GM11168 (cell line): ENCODE data around the gene AUTS2.

Source experiments
- in situ Hi-C: fragments of 300-500 bp; cut with MboI; formaldehyde crosslinking; loops from one replicate; pipeline ENCODE4 v1.12.0; 2022; ENCODE audit warnings: low sequenced_read_pairs; ENCODE audit not compliant: unreplicated experiment

AUTS2 gene

DNA sequence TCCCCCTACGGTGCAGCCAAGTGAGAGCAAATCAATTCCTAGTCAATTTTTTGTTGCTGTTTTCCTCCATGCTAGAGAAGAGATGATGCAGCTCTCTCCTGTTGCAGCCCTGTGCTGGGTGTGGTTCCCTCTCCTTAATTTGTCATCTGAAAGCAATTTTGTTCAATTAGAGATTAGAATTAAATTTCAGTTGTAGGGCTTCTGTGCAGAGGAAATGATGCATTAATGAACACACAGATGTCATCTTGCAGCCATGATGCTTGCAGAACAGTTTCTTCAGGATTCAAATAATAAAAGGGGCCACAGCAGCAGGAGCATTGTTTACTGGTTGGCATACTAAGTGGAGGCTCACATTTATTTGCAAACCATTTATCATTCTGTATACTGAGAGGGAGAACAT lies 266.0 kb downstream of the AUTS2 start:
- in situ Hi-C loops, result no loop called here

- in situ Hi-C loops, result no loop called here
Observed at GRCh38 chr7:69864822-69865221, 266.5 kb downstream of the AUTS2 start.

DNA sequence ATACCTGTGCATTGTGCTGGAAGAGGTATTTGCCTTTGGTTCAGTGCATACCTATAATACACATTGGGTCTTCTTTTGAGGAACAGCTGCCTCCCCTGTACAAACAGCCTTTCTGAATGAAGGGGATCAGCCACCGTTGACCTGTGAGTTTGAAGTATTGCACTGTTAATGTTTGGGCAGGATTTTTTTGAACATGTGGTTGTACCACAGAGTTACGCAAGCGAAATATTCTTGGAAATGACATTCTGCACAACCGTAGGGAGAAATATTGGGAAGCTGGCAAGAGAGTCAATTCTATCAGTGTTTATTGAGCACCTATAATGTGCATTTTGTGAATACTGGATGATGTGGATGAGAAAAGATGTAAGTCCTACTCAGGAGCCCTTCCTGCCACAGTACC lies 270.6 kb downstream of the AUTS2 start:
- in situ Hi-C loops, result no loop called here

DNA sequence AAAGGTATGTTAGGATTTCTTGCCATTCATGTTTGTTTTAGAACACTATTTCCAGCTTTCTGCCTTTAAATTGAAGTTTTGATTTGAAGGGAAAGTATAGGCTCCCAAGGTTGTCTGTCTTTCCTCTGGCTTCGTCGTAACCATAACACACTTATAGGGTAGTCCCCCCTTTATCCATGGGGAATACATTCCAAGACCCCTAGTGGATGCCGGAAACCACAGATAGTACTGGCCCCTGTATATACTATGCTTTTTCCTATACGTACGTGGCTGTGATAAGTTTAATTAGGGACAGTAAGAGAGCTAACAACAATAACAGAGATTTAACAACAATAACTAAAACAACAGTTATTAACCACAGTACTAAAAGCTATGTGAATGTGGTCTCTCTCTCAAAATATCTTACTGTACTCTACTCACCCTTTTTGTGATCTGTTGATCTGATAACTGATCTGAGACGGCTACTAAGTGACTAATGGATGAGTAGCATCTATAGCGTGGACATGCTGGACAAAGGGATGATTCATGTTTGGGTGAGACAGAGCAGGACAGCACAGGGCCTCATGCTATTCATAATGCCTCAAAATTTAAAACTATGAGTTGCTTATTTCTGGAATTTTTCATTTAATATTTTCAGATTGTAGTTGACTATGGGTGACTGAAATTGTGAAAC lies 273.1 kb downstream of the AUTS2 start:
- in situ Hi-C loops, result no loop called here

DNA sequence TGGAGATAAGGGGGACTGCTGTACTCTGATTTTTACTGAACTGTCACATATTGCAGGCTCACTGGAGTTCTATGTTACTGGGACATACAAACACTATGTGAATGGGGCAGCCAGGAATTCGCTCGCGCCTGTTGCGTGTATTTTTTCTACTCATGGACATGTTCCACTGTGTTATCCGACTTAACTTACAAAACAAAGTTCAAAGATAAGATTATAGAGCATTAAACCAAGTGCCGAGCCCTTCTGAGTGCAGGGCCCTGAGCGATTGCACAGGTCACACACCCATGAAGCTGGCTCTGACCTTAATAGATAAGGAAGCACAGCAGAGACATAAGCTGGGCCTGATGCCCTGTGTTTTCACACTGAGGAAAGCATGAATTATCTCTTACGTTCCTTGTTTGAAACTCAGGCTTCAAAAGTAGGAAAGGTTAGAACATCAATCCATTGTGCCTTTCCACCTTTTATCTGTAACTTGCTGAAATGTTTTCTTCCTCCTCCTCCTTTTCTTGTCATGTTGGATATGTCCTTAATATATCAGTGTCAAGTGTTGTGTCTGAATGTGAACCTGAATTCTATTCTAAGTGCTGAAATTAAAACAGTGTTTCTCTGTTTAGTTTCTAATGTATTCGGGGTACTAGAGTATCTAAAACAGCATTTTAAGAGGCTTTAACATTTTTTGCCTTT lies 273.8 kb downstream of the AUTS2 start:
- in situ Hi-C loops, result no loop called here

DNA sequence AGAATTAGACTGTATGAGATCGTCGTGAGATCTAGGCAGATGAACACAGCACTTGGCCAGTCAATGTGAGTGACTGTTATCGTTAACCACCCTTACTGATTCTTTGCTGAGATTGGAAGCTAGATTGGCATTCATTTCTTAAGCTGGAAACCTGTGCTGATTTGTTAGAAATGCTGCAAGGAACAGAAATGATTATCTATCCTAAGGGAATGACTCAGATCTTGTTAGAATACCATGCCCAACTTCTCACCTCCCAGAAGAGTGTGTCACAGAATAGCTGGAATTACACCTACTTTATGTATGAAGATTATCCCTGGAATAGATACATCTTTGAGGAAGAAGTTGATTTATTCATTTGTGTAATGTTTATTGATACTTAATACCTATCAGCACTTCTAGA lies 275.2 kb downstream of the AUTS2 start:
- in situ Hi-C loops, result no loop called here

DNA sequence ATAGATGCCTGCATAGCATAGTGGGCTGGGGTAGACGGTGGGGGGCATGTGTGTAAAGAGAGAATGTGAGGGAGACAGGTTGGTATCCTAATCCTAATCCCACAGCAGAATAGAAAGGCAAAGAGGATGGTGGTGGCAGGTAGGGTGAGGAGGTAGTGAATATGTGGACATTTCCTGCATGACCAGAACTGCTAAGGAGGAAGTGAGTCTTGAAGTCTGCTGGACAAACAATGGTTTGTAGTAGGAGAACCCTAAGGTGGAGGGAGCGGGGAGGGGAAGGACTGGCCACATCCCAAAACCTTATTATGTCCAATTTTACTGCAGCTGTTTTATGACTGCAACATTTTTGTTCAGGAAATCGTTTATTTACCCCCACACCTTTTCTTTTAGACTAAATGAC lies 279.7 kb downstream of the AUTS2 start:
- in situ Hi-C loops, result no loop called here

DNA sequence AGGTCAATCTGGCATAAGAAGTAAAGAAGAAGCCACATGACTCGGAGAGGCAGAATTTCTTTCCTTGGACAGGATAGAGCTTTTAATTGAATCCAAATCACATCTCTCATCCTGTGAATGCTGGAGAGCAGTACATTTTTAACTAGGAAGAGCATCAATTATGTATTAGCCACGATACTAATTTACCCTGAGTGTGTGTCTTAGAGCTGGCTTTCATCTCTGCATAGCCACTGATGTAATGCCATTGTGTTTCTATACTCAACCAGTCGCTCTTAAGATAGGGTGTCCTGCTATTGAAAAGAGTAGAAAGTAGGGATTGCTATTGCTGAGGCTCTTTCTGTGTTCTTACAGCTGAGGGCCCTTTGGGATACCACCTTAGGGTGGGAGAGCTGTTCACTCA lies 280.3 kb downstream of the AUTS2 start:
- in situ Hi-C loops, result no loop called here

GRCh38 chr7:69879989-69880388 lies 281.7 kb downstream of the AUTS2 start:
- in situ Hi-C loops, result no loop called here

DNA sequence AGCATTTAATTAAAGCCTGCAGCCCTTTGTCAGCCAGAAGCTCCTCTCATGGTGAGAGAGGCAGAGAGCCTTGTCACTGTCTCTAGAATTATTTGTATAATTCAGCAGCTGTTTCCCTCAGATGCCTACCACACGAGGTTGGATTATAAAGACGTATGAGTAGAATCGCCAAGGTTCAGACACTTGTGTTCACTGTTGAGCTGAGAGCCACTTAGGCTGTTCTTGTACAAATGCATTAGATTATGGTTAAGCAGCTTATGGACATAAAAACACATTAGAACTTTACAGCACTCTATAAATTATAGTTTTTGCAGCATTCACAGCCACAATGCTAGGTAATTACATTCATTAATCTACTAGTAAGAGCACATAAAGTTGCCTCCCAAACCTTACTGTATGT lies 282.6 kb downstream of the AUTS2 start:
- in situ Hi-C loops, result no loop called here

DNA sequence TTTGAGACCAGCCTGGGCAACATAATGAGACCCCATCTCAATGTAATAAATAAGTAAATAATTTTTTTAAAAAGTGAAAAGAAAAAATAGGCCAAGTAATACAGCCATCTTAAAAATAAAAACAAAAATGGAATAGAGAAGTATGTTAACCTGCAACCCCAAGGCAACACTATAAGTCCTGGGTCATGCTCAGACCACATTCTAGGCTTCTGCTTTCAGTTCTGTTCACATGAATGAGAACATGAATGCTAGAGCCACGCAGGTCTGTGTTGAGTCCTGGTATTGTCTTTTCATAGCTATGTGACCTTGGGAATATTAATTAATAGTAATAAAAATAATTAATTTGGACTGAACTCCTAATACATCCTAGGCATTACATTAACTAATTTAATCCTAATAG lies 284.0 kb downstream of the AUTS2 start:
- in situ Hi-C loops, result no loop called here

GRCh38 chr7:69883399-69883891 lies 285.2 kb downstream of the AUTS2 start:
- in situ Hi-C loops, result no loop called here

GRCh38 chr7:69885431-69885830 lies 287.2 kb downstream of the AUTS2 start:
- in situ Hi-C loops, result no loop called here

DNA sequence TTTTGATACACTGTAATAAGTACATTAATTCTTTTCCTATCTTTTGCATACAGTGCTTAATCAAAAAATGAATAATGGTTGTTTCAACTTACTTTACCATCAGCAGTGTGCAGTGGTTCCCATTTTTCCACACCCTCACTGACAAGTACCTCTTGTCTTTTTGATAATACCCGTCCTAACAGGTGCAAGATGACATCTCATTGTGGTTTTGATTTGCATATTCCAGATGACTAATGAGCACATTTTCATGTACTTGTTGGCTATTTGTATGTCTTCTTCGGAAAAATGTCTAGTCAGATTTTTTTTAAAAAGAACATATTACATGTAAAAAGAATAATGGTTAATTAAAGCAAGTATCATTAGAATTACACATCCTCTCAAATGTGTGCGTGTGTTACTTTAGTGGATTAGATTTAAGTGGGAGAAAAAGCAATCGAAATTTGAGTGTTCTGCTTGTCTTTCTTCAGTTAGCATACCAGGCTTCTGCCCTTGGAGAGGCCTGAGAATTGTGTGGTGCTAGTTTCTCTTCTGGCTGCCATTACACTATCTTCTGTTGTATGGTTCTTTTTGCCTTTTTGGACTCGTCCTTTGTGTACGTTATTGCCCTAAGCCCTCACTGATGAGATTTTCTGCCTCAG lies 291.2 kb downstream of the AUTS2 start:
- in situ Hi-C loops, result no loop called here

DNA sequence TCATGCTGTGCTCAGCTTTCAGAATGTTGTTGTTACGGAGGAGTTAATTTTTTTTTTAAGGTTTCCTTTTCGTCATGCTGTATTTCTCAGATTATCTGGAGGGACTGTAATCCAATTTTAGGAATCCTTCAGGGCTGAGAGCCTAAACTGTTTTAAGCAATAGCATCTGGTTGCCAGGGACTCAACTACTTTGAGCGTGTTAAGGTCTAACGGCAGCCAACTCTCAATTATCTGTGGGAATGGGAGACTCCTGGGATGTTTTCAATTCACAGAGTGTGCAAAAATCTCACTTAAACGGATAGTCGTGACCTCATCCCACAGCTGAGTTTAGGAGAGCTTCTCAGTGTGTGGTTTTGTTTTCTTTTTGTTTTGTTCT lies 291.7 kb downstream of the AUTS2 start:
- in situ Hi-C loops, result no loop called here

DNA sequence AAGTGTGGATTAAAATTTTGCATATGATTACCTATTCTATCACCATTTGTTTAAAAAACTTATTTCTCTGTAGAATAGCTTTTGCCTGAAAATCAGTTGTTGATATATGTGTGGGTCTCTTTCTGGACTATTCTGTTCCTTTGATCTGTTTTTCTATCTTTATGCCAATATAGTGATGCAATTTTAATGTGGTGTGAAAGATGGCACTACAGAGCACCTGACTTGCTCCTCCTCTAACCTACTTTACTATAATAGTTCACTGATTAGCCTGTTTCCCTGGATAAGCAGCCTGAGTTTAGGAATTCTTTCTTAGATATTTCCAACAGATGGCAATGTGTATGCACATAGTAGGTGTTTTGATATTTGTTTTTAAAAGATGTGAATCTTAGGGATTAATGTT lies 294.5 kb downstream of the AUTS2 start:
- in situ Hi-C loops, result no loop called here

DNA sequence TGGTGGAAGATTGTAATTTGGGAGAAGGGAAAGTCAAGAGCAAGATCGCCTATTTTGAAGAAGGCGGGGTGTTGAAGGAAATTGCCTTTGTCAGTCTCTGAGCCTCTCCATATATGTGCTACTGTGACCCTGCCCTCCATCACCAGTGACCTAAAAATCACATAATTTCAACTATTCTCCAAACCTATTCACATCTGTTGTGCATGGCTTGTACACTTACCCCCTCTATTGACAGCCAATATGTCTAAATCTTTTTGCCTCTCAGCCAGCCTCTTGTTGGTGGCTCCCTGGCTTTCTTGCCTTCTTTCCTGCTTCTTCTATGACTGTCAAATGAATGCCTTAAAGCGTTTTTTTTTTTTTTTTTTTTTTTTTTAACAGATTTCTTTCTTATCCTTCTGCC lies 295.6 kb downstream of the AUTS2 start:
- in situ Hi-C loops, result no loop called here

DNA sequence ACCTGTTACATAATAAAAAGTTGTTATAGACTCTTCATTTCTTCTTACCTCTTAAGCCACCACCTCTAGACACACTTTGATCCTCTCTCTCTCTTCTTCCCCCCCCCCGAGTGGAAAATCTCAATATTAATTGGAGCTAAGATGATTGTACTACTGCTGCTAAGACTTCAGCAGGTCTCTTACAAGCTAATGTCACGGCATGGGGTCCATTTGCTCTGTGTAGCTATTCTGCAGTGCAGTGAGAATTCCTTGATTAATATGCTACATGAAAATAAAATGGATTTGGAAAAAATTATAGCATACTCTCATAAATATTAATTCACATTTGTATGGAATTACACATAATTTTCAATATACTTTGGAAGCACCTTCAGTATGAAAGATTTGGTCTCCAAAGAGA lies 297.2 kb downstream of the AUTS2 start:
- in situ Hi-C loops, result no loop called here

DNA sequence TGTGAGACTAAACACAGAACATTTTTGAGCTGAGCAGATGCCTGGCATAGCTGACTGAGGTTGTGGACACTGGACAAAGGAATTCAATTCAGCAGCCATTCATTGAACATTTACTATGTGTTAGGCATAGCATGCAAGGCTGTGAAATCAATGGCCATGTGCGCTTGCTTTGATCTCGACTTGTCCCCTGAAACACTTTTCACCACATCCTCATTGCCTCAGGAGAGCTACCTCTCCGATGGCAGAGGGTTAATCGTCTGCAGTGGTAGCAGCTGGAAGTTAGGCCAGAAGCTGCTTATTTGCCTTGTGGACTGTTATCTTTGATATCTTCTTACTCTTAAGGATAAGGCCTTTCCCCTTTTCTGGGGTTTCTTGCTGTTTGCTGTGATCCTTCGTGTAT lies 297.8 kb downstream of the AUTS2 start:
- in situ Hi-C loops, result no loop called here

GRCh38 chr7:69898189-69898588 lies 299.9 kb downstream of the AUTS2 start:
- in situ Hi-C loops, result no loop called here

DNA sequence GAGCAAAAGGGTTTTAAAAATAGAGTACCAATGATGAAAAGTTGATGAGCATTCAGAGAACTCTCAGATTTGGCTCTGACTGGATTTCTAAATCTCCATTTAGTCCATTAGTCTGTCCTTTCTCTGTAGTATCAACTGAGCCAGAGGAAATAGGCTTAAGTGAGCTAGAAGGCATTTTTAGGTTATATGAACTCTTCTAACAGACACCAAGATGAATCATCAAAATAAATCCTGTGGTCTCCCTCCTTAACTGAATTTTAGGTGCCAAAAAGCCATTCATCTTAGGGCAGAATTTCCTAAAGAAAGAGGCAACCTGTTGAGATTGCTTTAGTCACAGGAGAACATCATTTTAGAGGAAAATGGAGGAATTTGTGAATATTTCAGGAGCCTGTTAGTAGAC lies 305.1 kb downstream of the AUTS2 start:
- in situ Hi-C loops, result no loop called here
